Measurements from ENCODE around the gene FGD2.

- TF ChIP-seq CTCF (IDR thresholded peaks at IDR 0.05): no peak
- no peak for TF ChIP-seq POLR2A (IDR thresholded peaks at IDR 0.05)
- no peak for TF ChIP-seq EP300 (IDR thresholded peaks at IDR 0.05)
These were observed 64.2 kb downstream of the FGD2 start for GRCh38 chr6:37069639-37070038.
